HG03521 (cell line): ENCODE results near the gene NID2.

ENCODE experiments used
- ATAC-seq: cut with Tn5 transposase; IDR thresholded peaks from one replicate; pipeline ENCODE4 v1.9.1; 2021; ENCODE audit warnings: mild to moderate bottlenecking, moderate library complexity; ENCODE audit not compliant: unreplicated experiment

The NID2 gene

DNA sequence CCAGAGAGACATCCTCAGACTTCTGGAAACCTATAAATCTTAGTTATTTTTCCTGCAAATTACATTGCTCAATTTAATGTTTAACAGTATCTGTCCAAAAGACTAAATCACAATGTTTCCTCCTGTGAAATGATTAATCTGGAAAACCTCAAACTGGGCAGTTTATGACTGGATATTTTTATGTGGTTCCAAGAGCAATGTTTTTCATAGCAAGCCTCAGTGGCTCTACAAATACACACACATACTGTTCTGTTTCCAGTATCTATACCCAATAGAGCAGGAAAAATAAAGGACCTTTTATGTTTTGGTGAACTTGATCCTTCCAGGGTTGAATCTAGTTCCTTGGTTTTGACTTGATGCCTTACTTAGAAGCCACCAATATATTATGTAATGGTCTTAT lies 9.2 kb downstream of the NID2 start:
- no peak for ATAC-seq

DNA sequence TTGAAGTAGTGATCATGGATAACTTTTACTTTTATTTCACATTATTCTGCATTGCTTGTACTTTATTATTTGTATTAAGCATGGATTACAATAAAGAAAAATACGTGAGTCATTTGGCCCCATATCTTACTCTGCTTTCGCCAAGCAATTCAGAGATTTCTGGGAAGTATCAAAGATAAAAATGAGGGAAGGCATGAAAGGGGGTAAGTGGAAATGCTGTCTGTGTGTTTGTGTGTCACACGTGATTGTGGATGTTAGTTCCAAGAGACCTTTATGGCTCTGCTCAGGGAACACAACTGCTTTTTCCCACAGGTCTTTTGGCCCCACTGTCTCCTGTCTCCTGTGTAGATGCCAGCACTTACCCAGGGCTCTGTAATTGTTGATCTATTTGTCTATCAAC lies 10.5 kb downstream of the NID2 start:
- no peak for ATAC-seq

DNA sequence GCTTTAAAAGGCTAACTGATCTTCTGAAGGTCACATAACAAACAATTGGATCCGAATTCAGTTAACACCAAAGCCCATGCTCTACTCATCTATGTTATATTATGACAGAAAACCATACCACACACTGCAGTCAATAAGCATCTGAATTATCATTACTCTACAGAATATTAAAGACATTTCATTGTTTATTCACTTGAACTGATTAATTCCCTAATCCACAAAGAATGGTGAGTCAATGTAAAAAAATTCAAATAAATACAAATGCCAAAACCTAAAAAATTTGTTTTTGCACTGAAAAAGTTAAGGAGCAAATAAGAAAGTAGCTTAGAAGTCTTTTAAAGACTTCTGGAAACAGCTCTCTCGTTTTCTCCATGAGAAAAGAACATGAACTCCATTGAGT lies 13.7 kb downstream of the NID2 start:
- ATAC-seq, result no peak

DNA sequence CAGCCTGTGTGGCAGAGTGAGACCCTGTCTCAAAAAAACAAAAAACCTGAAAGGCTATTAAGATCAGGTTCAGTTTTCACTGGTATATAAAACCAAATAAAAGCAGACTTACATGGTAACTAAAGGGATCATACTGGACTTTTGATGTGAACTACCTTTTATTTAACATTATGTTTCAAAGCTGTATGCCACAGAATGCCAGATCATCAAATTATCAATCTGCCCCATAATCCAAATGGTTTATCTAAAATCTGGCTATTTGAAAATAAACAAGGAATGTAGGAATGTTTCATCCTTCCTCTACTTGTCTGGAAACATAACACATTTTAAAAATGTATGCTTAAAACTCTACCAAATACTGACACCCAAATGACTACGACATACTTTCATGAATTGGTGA lies 14.2 kb downstream of the NID2 start:
- no peak for ATAC-seq

DNA sequence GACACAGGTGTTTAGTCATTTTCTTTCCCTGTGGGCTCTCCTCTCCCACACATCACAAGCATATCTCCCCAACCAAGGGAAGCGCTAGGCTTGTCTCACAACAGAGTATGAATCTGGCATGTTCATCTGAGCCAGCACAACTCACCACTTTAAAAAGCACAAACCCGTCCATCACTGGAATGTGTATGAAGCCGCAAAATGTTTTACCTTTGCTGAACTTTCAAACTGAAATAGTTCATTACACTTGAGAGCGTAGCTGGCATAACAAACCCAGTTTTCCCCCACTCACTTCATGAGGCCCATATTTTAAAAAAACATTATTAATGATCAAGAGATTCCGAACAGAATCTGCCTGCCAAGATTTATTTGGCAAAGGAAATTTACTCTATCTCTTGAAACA lies 15.8 kb downstream of the NID2 start:
- ATAC-seq, result no peak

DNA sequence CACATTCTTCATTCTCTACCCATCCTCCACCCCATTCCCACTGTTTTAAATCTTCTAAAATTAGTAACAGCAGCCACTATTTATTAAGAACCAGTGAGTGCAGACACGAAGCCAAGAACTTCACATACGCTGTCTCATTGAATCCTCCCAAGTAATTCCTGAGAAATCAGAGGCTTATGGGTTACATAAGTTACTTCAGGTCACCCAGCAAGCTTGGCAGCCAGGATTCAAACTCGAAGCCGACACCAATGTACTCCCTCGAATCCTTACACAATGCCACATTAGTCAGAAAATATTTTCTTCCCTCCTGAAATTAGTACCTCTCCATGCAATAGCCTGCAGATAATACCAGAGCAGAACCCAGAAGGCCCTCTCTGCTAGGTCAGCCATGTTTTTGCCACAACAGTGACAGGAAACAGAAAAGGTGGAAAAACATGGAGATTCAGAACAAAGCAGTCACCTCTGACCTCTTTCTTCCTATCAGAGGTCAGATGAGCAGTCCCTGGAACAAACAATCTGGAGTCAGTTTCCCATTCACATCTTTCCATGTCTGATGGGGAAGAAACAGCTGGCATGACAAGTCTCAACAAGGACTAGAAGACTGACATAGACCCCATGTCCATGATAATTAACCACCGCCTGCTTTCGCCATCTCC lies 16.4 kb downstream of the NID2 start:
- ATAC-seq, result no peak

DNA sequence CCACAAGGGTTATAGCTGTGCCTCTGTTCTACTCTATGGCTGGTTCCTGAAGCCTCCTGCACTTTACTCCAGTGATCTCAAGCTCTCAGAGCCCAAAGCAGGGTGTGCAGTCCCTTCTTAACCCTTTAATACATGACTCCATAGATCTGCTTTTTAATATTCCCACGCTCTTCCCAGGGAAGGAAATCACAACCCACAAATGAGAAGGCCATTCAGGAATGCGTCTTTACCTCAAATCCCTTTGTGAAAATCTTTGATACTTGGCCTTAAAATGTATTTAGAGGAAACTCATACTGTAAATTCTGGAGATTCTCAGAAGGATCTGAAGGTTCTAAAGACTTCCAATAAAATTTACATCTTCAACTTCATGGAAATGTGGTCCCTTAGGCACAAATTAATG lies 17.0 kb downstream of the NID2 start:
- ATAC-seq, result no peak

DNA sequence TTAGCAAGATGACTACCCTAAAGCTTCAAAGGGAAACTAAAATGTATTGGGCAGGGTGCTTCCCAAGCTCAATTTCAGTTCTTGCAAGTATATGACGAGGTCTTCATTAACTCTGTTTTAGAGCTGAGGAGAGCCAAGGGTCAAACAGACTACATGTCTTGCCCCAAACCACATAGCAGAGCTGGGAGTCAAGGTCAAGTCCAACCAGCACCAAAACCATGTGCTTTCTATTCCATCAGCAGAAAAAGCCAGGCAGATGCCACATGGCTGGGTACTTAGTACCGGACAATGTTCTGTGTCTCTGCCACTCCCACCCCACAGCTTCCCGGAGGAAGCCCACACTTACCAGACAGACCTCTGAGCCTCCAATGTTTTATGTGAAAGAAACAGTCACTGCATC lies 17.6 kb downstream of the NID2 start:
- no peak for ATAC-seq

DNA sequence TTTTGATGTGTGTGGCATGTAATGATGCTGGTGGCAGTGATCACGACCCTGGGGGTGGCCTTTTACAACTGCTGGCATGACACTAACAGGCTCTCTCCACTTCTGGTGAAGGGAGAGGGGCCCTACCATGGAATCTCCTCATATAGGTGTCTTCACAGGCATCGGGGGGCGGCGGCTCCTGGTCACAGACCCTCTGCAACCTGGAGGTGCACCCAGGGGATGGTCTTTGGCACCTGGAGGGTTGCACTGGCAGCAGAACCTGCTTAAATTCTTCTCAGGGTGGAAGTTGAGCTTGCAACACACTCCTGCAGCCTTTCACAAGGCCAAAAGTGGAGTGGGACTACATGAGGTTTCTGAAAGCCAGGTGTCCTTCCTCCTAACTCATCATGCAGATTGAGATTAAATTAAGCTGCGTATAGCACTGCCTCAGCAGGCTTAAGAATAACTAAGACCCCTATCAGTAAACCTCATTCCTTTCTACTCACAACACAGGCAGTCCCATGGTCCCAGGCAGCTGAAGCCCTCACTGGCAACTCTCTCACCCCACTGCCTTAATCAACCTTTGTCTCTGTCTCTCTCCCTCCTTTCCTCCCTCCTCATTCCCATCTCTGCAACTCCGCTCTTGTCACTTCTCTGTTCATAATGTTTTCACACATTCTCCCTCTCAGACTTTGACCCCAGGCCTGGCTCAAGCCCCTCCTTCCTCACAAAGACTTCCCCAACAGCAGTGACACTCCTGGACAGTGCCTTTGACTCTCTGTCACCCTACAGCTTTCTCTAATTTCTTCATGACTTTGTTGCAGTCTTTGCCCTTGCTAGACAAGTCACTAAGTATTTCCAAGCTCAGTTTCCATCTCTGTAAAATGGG lies 18.9 kb downstream of the NID2 start:
- no peak for ATAC-seq

DNA sequence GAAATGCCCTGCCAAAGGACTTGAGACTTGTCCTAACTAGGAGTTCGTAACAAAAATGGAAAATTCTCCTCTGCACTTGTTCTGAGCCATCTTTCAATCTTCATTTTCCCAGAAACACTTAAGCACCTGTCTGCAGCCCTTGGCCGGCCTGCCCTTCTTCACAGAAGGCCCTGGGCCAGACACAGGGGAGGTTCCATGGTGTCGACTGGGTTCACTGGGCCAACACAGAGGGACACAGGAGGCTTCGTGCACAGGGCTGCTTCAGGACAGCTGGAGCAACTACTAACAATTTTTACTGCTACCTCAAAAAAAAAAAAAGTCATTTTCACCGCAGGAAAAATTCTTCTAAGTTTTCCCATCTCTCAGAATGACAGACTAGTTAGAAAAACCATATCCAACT lies 19.6 kb downstream of the NID2 start:
- ATAC-seq, result no peak

DNA sequence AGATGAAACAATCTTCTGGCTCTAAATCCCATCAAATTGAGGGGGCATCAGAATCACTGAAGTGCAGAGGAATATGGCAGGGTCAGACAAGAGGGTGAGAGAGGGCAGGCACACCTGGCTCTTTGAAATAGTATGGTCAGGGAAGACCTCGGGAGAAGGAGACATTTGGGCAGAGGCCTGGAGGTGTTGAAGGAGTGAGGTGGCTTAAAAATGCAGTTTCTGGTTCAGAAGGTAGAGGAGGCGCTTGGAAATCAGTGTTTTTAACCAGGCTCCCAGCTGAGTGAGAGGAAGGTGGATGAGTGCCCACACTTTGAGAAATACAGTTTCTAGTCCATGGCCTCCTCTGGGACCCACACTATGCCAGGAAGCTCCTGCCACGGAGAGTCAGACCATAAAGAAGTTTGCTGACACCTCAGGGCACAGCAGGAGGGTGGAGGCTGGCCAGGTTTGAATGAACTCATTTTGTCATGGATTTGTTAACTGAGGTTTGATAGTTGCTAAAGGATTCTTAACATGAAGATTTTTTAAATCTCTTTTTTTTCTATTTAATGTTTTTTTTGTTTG lies 20.1 kb downstream of the NID2 start:
- ATAC-seq, result no peak

DNA sequence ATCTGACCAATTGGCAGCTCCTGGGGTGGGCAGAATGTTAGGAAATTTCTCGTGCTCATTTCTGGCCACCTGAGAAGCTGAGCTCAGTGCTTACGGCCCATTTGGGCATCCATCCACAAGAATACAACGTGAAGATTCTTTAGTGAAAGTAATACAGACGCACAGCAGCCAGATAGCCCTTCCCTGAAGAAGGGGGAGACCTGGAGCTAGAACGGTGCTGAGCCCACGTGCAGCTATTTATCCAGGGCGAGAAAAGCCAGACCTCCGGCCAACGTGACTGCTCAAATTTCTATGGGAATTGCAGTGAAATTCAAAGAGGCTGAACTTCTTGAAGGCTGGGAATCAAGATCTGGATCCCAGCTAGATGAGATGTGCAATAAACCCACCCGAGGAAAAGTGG lies 20.7 kb downstream of the NID2 start:
- no peak for ATAC-seq

DNA sequence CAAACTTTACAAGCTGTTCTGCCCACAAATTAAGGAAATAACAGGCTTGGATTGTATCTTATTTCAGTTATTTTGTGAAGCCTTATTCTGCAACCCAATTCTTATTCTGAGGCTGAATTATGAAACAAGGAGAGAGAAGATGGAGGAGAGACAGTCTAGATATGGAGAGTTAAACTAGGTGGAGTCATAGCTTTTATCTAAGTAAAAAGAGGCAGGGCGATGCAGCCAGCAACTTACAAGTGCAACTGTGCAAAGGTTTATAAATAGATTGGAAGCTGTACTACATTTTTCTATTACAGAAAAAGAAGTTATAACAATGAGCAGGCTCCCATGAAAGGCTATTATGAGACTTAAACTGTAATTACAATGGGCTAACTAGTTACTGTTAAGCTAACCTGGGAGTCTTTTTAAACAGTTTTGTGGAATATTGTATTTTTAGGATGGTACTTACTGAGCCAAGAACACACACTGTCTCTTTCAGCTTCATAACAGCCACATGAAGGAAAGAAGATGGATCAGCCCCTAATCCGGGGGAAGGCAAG lies 22.4 kb downstream of the NID2 start:
- ATAC-seq, result no peak

DNA sequence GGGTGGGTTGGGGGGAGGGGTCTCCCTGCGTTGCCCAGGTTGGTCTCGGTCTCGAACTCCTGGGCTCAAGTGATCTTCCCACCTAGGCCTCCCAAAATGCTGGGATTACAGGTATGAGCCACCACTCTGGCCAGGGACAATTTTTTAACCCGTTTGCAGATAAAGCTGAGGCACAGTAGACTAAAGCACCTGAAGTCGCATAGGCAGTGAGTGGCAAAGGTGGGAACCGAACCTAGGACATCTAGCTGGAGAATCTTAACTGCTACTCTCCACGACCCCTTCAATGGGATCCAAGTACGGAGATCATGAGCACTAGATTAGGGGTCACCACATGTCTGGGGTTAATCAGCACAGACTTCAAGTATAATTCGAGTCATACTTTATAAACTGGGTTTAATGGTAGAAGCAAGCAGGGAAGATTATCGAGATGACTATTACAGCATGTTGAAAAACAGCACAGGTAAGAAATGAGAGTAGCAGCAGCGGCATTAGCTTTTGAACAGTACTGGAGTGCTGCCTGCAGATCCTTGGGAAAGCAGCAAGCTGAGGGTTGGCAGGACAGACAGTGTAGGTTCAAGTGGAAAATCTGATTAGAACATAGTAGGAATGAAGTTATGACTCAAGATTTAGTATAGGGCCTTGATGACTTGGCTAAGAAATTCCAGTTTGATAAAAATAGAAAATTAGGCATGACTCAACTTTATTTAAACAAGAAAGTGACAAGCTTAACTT lies 23.9 kb downstream of the NID2 start:
- ATAC-seq, result no peak

DNA sequence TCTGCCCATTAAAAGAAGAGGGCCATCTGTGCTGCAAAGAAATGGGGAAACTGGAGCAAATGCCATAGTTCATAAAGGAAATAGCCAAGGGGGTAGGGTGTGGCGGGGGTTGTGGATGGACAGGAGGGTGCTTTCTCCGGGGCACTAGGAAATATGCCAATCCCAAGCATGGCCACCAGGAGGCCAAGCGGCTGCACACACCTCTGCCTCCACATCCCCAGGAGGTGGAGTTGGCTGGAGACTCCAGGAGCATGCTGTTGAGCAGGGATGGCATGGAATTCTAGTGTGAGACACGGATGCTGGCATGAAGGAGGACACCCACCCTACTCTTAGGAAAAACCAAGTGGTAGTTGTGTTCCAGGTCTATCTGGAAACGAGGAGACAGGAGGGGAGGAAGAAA lies 25.2 kb downstream of the NID2 start:
- no peak for ATAC-seq

DNA sequence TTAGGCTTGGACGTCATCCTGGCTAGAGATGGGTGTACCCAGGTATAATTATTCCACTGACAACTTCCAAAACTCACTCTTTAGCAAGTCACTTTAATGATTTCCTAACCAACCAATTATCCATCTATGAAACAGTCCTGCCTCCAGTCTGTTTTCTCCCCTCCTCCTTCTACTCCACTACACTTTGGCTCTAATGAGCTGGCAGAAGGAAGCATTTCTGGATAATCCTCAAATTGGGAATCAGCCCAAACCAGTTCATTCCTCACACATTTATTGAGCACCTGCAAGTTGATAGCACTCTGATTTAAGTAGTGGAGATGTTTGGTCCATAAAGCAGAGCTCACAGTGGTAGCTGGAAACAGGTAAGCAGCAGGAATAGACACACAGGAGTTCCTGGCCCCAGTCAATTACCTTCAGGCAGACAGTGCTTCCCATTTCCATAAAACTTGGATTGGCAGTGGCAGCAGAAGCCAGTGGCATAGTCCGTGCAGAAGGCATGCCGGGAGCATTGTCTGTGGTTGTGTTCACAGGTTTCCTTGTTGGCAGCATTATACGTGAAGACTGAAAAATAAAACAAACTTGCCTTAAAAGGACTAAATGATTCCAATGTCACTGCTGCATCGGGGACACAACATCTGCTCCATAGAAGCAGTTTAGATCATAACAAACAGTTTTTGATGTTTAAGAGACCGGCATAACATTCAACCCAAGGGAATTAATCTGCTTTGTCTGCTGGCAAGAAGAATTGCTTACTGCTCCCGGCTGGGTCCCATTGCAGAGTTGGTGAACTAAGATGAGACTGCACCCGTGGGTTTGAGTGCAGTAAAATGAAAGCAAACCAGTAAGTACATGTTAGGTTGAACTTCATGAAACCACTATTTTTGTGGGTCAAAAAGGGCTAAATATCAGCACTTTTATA lies 26.2 kb downstream of the NID2 start:
- no peak for ATAC-seq

DNA sequence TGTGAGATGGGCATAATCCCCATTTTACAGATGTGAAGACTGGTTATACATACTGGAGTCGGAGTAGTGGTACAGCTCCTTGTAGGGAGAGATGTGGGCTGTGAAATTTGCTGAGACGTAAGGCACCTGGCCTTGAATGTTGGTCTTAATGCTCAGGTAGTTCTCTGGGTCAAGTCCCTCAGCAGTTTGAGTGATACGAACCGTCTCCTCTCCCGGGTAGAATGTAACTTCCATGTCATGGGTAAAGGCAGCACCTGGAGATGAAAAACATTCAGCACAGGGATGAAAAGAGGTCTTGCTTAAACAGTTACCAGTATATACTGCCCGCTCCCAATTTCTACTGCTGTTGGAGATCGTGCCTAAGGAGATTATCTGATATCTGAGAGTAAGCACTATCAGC lies 28.3 kb downstream of the NID2 start:
- no peak for ATAC-seq

DNA sequence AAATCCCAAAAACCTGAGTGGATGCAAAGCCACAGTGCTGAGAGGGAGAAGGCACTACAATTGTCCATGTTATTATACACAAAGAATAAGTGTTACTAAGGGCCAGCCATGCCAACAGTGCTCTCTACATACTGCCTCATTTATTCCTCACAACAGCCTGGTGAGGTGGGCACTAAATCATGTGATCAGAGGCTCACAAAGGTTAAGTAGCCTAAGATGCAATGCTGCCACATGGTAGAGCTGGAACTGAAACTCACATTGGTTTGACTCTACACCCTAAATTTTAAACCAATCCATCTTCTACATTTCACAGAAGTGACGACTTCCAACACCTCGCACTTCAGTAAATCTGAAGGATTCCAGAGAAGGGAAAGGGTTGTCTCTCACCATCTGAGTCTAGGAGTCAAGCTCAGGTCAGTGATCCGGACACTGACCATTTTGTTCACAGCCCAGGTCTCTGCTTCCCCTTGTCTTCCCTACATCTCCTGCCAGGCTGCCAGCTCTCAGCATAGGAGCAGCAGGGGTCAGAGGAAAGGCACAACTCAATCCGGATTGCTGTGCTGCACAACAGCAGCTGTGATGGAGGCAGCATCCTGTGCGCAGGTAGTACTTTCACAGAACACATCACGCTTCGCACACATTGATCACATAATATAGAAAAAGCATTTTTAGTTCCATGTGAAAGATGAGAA lies 29.6 kb downstream of the NID2 start:
- no peak for ATAC-seq

DNA sequence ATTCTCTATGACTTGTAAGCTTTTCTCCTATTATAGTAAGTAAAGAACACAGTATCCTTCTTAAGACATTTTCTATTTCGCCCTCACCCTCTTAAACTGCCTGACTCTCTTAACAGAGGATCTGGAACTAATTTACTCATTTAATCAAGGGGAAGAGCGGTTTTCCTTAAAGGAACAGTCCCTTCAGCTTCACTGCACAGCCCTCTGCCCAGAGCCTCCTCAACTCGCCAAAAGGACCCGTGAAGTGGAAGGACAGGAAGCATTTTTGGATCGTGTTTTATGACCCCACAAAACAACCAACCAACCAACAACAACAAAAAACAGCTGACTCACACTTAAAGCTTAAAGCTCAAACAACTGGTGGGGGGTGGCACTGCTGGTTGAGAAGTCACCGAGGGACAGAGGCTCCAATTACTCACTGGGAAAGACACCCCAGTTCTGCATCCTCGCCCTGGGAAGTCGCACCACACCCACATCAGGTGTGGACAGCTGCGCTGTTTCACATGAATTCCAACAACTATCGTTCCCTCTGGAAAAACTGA lies 35.7 kb downstream of the NID2 start:
- no peak for ATAC-seq
